HepG2 (cell line): ENCODE results near the gene HSD3B7. TPM values are rescaled to one million over a fixed set of nuclear protein-coding genes. Genes with fewer than 3 reads are reported as not detected.

Experiments used
- ARID2 ChIP-seq: sonication (generic); formaldehyde crosslinking; IDR thresholded peaks from 2 replicates; pipeline ENCODE4 v1.8.1; 2022; ENCODE audit warnings: mild to moderate bottlenecking, missing genetic modification reagents, borderline replicate concordance
- CC2D1A ChIP-seq: sonication (generic); formaldehyde crosslinking; IDR thresholded peaks from 2 replicates; pipeline ENCODE4 v1.8.1; 2023; ENCODE audit warnings: mild to moderate bottlenecking, missing genetic modification reagents
- ELF3 ChIP-seq: IDR thresholded peaks from 2 replicates; pipeline ENCODE4 v1.6.1; 2016; ENCODE audit warnings: missing genetic modification reagents, missing compliant biosample characterization
- ELF4 ChIP-seq: sonication (generic); formaldehyde crosslinking; IDR thresholded peaks from 2 replicates; pipeline ENCODE4 v1.5.0; 2020; ENCODE audit warnings: missing genetic modification reagents, mild to moderate bottlenecking, moderate library complexity, borderline replicate concordance
- HNRNPLL ChIP-seq: fragments of 200-400 bp; formaldehyde crosslinking; IDR thresholded peaks from 2 replicates; pipeline ENCODE4 v1.6.1; 2017; ENCODE audit warnings: mild to moderate bottlenecking, low read depth, low read length; ENCODE audit not compliant: poor library complexity, severe bottlenecking
- IRX3 ChIP-seq: sonication (generic); formaldehyde crosslinking; IDR thresholded peaks from 2 replicates; pipeline ENCODE4 v1.8.1; 2023; ENCODE audit warnings: mild to moderate bottlenecking, low read depth, missing genetic modification reagents, borderline replicate concordance
- MBNL3 ChIP-seq: fragments of 250-450 bp; sonication (Bioruptor Pico); conservative IDR thresholded peaks from 2 replicates; pipeline ENCODE4 v1.8.0; 2022; ENCODE audit warnings: mild to moderate bottlenecking, inconsistent platforms
- NR3C1 ChIP-seq: sonication (generic); formaldehyde crosslinking; IDR thresholded peaks from 2 replicates; pipeline ENCODE4 v1.4.0; 2020; ENCODE audit warnings: missing genetic modification reagents
- RBM39 ChIP-seq: fragments of 200-400 bp; formaldehyde crosslinking; IDR thresholded peaks from one replicate; pipeline ENCODE4 v1.6.1; 2018; ENCODE audit warnings: antibody characterized with exemption, mild to moderate bottlenecking, low read depth, low read length; ENCODE audit not compliant: poor library complexity, severe bottlenecking
- SOX6 ChIP-seq, 2 experiments: fragments of 450-650 bp in 1 of 2; sonication (generic) in 1 of 2; formaldehyde crosslinking in 1 of 2; IDR thresholded peaks; 2 replicates each; pipeline versions ENCODE4 v1.4.0 to v1.6.1; 2017 to 2020; ENCODE audit warnings: antibody characterized with exemption in 1 of 2, mild to moderate bottlenecking in 1 of 2, missing genetic modification reagents in 1 of 2
- SPEN ChIP-seq: sonication (generic); formaldehyde crosslinking; IDR thresholded peaks from 2 replicates; pipeline ENCODE4 v1.5.1; 2020; ENCODE audit warnings: low read depth, mild to moderate bottlenecking, missing genetic modification reagents
- SRSF1 ChIP-seq: fragments of 200-400 bp; formaldehyde crosslinking; optimal IDR thresholded peaks from 2 replicates; pipeline ENCODE3; 2017; ENCODE audit warnings: mild to moderate bottlenecking, low read depth, low read length, moderate library complexity
- YEATS2 ChIP-seq: sonication (generic); formaldehyde crosslinking; IDR thresholded peaks from 2 replicates; pipeline ENCODE4 v1.4.0; 2020; ENCODE audit warnings: missing genetic modification reagents, borderline replicate concordance
- ZFP62 ChIP-seq: sonication (generic); formaldehyde crosslinking; IDR thresholded peaks from 2 replicates; pipeline ENCODE4 v1.4.0; 2020; ENCODE audit warnings: missing genetic modification reagents
- ZNF101 ChIP-seq: sonication (generic); formaldehyde crosslinking; IDR thresholded peaks from 2 replicates; pipeline ENCODE4 v1.4.0; 2020; ENCODE audit warnings: mild to moderate bottlenecking, low read depth, missing genetic modification reagents, borderline replicate concordance
- ZNF572 ChIP-seq: sonication (generic); formaldehyde crosslinking; IDR thresholded peaks from 2 replicates; pipeline ENCODE4 v1.5.1; 2020; ENCODE audit warnings: mild to moderate bottlenecking, missing genetic modification reagents
- ZNF652 ChIP-seq: IDR thresholded peaks from 2 replicates; pipeline ENCODE4 v1.6.1; 2016; ENCODE audit warnings: low read depth, borderline replicate concordance
- ZNF672 ChIP-seq: sonication (generic); formaldehyde crosslinking; IDR thresholded peaks from 2 replicates; pipeline ENCODE4 v1.8.1; 2022; ENCODE audit warnings: missing genetic modification reagents
- polyA plus RNA-seq, 8 experiments: library from polyadenylated mRNA; depleted of rRNA in 3 of 8; stranded (reverse) in 7 of 8; unstranded in 1 of 8; fragments of >200 nt; fragmentation: Illumina TruSeq in 4 of 8; extraction: Trizol in 4 of 8; gene quantifications; 2 replicates each; pipeline versions ENCODE4 v1.2.1 to v1.2.3, GENCODE V29; 2011 to 2016; ENCODE audit warnings: low read depth in 4 of 8, missing spikeins in 1 of 8, mixed read lengths in 1 of 8; ENCODE audit not compliant: insufficient read depth in 1 of 8
- total RNA-seq, 5 experiments: library from RNA; depleted of rRNA; stranded (reverse); fragments of >200 nt; fragmentation: Illumina TruSeq; extraction: Trizol; gene quantifications; 2 replicates each; pipeline ENCODE4 v1.2.3, GENCODE V29; 2016; ENCODE audit warnings: low read depth in 1 of 5
- TF ChIP-seq, protein P1 (sequence below): sonication (generic); formaldehyde crosslinking; IDR thresholded peaks from 2 replicates; pipeline ENCODE4 v1.8.1; 2023; ENCODE audit warnings: missing genetic modification reagents, mild to moderate bottlenecking, borderline replicate concordance
- TF ChIP-seq, protein P2 (sequence below), 2 experiments: sonication (generic) in 1 of 2; formaldehyde crosslinking in 1 of 2; IDR thresholded peaks; 2 replicates each; pipeline versions ENCODE4 v1.4.0 to v1.6.1; 2018 to 2020; ENCODE audit warnings: missing genetic modification reagents in 2 of 2, borderline replicate concordance in 1 of 2, low read depth in 1 of 2, mild to moderate bottlenecking in 1 of 2, missing biosample characterization in 1 of 2
- TF ChIP-seq, protein P3 (sequence below): sonication (generic); formaldehyde crosslinking; IDR thresholded peaks from 2 replicates; pipeline ENCODE4 v1.4.0; 2020; ENCODE audit warnings: low read depth, missing genetic modification reagents
- TF ChIP-seq, protein P4 (sequence below): sonication (generic); formaldehyde crosslinking; IDR thresholded peaks from 2 replicates; pipeline ENCODE4 v1.4.0; 2020; ENCODE audit warnings: missing genetic modification reagents

The HSD3B7 gene
- total and polyA plus RNA-seq, 2 of the 13 experiments (the other 11 are each of a cell fraction or from before 2014, with no cell fraction given), result 32.9 to 69.7 TPM

DNA sequence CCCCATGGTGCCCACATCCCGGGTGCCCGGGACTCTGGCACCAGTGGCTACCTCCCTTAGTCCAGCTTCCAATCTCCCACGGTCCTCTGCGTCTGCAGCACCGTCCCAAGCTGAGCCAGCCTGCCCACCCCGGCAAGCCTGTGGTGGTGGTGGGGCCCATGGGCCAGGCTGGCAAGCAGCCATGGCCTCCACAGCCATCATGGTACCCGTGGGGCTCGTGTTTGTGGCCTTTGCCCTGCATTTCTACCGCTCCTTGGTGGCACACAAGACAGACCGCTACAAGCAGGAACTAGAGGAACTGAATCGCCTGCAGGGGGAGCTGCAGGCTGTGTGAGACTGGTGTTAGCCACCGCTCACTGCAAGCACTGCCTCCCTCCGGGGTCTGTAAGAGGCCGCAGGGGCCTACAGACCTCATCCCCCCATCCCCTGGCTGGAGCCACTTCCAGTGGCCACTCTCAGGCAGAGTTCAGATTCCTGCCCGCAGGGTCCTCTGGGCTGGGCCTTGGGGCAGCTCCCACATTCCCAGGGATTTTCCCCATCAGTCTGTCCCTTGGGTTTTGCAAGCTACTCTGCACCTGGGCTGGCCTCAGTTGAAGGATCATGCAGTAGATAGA lies 31.4 kb upstream of the HSD3B7 start (continued):
- TF ChIP-seq MBNL3, result no peak
- TF ChIP-seq ELF3 (CRISPR knock-in tag), result peak; percentile 85
- TF ChIP-seq, protein P1, sequence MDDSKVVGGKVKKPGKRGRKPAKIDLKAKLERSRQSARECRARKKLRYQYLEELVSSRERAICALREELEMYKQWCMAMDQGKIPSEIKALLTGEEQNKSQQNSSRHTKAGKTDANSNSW (CRISPR knock-in tag), result no peak
- no peak for TF ChIP-seq SRSF1
- TF ChIP-seq, protein P2, sequence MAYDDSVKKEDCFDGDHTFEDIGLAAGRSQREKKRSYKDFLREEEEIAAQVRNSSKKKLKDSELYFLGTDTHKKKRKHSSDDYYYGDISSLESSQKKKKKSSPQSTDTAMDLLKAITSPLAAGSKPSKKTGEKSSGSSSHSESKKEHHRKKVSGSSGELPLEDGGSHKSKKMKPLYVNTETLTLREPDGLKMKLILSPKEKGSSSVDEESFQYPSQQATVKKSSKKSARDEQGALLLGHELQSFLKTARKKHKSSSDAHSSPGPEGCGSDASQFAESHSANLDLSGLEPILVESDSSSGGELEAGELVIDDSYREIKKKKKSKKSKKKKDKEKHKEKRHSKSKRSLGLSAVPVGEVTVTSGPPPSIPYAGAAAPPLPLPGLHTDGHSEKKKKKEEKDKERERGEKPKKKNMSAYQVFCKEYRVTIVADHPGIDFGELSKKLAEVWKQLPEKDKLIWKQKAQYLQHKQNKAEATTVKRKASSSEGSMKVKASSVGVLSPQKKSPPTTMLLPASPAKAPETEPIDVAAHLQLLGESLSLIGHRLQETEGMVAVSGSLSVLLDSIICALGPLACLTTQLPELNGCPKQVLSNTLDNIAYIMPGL (CRISPR knock-in tag; IDR thresholded peaks at IDR 0.05; ENCODE audit: borderline replicate concordance in 1 of 2, low read depth in 1 of 2), result peak; percentile 90 to 95
- TF ChIP-seq YEATS2 (CRISPR knock-in tag), result no peak
- TF ChIP-seq RBM39, result no peak
- no peak for TF ChIP-seq ELF4 (CRISPR knock-in tag)
- no peak for TF ChIP-seq CC2D1A (CRISPR knock-in tag)
- TF ChIP-seq IRX3, result no peak; the same call in 1 of the 2 replicates
- no peak for TF ChIP-seq ZNF101 (CRISPR knock-in tag)
- TF ChIP-seq ZNF652 (CRISPR knock-in tag), result no peak
- TF ChIP-seq ZFP62 (CRISPR knock-in tag), result no peak
- TF ChIP-seq NR3C1 (CRISPR knock-in tag), result no peak
- TF ChIP-seq ZNF672 (CRISPR knock-in tag), result no peak
- TF ChIP-seq SPEN (CRISPR knock-in tag), result no peak; the same call in 1 of the 2 replicates
- TF ChIP-seq ARID2 (CRISPR knock-in tag), result no peak
- TF ChIP-seq, protein P3, sequence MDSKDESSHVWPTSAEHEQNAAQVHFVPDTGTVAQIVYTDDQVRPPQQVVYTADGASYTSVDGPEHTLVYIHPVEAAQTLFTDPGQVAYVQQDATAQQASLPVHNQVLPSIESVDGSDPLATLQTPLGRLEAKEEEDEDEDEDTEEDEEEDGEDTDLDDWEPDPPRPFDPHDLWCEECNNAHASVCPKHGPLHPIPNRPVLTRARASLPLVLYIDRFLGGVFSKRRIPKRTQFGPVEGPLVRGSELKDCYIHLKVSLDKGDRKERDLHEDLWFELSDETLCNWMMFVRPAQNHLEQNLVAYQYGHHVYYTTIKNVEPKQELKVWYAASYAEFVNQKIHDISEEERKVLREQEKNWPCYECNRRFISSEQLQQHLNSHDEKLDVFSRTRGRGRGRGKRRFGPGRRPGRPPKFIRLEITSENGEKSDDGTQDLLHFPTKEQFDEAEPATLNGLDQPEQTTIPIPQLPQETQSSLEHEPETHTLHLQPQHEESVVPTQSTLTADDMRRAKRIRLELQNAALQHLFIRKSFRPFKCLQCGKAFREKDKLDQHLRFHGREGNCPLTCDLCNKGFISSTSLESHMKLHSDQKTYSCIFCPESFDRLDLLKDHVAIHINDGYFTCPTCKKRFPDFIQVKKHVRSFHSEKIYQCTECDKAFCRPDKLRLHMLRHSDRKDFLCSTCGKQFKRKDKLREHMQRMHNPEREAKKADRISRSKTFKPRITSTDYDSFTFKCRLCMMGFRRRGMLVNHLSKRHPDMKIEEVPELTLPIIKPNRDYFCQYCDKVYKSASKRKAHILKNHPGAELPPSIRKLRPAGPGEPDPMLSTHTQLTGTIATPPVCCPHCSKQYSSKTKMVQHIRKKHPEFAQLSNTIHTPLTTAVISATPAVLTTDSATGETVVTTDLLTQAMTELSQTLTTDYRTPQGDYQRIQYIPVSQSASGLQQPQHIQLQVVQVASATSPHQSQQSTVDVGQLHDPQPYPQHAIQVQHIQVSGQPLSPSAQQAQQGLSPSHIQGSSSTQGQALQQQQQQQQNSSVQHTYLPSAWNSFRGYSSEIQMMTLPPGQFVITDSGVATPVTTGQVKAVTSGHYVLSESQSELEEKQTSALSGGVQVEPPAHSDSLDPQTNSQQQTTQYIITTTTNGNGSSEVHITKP (CRISPR knock-in tag), result peak; percentile 65; the same call in 1 of the 2 replicates
- peak; percentile 22; the same call in 1 of the 2 replicates for TF ChIP-seq ZNF572
- no peak for TF ChIP-seq SOX6 (IDR thresholded peaks at IDR 0.05)
- peak; percentile 47; the same call in 1 of the 2 replicates for TF ChIP-seq SOX6 (CRISPR knock-in tag; IDR thresholded peaks at IDR 0.05)
- TF ChIP-seq, protein P4, sequence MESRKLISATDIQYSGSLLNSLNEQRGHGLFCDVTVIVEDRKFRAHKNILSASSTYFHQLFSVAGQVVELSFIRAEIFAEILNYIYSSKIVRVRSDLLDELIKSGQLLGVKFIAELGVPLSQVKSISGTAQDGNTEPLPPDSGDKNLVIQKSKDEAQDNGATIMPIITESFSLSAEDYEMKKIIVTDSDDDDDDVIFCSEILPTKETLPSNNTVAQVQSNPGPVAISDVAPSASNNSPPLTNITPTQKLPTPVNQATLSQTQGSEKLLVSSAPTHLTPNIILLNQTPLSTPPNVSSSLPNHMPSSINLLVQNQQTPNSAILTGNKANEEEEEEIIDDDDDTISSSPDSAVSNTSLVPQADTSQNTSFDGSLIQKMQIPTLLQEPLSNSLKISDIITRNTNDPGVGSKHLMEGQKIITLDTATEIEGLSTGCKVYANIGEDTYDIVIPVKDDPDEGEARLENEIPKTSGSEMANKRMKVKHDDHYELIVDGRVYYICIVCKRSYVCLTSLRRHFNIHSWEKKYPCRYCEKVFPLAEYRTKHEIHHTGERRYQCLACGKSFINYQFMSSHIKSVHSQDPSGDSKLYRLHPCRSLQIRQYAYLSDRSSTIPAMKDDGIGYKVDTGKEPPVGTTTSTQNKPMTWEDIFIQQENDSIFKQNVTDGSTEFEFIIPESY (CRISPR knock-in tag), result peak; percentile 88
- TF ChIP-seq HNRNPLL, result peak; percentile 41
